ENCODE measurements around the gene PARD3.

Gene PARD3

DNA sequence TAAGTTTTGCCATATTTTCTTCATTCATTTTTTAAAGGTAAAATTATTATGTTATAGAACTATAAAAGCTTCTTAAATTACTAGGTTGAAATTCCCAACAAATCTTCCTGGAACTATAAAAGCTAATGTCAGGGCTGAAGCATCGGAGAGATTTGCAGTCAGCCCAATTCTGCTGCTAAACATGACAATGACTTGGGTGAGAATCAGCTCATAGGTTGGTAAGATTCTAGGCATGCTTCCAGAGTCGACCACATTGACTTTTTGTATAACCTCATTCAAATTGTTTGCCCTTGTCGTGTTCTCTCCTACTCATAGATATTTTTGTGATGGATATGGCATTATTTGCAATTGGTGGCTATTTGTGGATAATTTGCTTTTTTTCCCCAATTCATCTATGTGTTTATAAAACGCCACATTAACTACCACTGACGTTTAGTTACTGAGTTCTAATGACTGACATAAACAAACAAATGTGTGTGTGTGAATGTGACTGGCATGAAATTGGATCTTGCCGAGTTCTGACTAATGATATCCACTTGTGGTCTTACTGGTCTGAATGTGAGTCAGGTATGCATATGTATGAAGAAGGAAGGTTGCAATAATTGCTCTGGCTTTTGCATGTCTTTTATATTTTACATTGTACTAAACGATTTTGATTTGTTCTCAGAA is 579.8 kb downstream of the PARD3 start:
- DNase-seq = no peak

DNA sequence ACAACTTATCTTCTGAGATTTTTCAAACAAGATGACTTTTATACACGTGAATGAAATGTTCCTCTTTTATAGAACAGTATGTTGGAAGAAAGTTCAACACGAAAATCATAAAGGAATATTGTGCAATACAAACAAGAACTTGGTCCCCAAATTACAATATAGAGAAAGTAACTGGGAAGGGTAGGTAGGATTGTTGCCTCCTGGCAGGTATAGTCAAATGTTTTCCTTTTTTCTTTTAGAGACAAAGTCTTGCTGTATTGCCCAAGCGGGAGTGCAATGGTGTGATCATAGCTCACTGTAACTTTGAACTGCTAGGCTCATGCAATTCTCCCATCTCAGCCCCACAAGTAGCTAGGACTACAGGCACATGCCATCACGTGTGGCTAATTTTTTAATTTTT is 582.6 kb downstream of the PARD3 start:
- DNase-seq = no peak

DNA sequence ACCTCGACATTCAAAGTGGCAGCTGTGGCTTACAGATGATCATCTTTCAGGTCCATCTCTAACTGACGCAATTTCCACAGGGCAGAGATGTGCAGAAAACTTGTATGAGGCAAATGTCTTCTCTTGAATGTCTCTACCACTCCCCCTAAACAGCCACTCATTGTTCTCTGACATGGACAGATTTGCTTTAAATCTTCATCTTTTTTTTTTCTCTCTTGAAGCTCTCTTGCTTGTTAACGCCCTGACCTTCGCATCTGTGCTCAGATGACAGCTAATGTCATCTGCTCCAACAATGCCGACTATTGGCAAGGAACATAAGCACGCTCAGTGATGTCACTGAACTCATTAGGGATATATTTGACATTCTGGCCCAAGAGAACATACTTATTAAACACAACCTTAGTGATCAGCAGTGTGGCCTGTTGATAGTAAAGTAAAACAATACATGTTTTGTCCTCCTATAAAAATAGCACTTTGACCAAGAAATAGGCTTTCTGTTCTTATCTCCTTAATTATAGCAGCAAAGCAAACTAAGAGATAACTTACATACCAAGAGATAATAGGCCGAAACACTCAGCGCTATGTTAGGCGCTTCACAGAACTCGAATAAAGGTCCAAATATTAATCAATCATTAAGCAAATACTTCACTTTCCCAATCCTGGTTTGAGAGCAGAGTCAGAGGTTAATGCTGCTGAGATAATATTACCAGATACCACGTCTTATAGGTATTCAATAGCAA is 583.5 kb downstream of the PARD3 start:
- DNase-seq = no peak

DNA sequence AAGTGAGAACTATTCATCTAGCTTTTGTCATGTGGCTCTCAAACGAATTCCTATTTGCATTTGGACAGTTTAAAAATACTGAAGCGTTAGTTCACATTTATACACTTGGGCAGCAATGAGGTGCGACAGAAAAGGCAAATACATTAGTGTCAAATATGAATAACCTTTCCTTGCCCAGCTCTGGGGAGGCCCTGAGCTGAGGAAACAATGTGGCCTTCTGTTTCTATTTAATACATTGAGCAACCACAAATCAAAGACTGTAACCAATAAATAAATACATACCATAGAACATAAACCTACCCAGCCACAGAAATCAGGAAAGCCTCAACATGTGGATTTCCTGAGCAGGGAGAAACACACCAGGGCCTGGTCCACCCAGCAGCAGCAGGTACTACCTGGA is 585.2 kb downstream of the PARD3 start:
- no peak for DNase-seq

DNA sequence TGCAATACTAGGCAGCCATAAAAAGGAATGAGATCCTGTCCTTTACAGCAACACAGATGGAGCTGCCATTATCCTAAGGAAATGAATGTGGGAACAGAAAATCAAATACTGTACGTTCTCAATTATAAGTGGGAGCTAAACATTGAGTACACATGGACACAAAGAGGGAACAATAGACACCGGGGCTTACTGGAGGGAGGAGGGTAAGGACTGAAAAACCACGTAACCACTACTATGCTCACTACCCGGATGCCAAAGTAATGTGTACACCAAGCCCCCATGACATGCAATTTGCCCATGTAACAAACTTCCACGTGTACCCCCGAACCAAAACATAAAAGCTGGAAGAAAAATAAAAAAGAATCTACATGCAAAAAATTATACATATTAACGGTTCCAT is 587.0 kb downstream of the PARD3 start:
- no peak for DNase-seq

DNA sequence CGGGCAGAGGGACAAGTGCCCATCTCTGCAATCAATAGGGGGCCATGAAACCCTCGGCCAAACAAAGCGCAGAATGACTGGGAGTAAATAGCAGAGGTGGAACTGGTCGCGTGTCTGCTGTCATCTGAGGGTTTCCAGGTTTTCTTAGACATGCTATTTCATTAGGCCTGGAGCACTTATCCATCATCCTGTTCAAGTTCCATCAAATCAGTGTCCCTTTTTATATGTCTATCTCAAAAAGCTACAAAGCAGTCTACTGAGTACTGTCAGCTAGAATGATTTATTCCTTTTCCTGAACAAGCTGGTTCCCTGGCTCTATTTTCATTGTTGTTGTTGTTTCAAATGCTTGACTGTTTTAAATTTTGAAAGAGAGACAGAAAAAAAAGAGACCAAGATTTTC is 590.5 kb downstream of the PARD3 start:
- no peak for DNase-seq

DNA sequence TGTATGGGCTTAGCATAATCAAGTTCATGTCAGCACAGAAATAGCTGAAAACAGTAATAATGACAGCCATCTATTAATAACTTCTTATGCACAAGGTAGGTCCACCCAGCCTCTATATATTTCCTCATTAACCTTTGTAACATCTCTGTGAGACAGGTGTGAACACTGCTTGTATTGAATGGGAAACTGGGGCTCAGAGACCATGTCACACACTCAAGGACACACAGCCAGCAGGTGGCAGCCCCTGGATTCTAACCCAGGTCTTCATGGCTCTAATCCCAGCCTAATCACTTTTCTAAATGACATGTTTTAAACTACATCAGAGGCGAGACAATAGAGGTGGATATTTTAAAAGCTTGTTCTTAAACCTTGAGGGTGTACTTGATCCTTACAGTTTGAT is 591.4 kb downstream of the PARD3 start:
- DNase-seq = no peak

DNA sequence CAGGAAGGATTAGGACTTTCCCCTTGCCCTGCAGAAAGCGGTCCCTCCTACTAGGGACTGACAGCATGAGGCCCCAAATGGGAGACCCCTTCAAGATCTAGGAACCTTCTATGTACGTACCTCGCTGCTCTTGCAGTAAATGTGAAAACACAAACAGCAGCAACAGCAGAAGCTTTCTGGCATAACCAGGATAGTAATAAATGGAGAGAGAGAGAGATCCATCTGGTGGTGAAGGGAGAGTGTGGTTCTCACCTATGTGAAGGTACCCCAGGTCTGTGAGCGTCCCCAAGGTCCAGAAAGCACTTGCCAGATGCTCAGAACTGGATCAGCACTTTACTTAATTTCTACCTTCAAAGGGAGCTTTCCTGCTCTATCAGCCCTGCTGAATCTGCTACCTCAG is 592.7 kb downstream of the PARD3 start:
- no peak for DNase-seq

DNA sequence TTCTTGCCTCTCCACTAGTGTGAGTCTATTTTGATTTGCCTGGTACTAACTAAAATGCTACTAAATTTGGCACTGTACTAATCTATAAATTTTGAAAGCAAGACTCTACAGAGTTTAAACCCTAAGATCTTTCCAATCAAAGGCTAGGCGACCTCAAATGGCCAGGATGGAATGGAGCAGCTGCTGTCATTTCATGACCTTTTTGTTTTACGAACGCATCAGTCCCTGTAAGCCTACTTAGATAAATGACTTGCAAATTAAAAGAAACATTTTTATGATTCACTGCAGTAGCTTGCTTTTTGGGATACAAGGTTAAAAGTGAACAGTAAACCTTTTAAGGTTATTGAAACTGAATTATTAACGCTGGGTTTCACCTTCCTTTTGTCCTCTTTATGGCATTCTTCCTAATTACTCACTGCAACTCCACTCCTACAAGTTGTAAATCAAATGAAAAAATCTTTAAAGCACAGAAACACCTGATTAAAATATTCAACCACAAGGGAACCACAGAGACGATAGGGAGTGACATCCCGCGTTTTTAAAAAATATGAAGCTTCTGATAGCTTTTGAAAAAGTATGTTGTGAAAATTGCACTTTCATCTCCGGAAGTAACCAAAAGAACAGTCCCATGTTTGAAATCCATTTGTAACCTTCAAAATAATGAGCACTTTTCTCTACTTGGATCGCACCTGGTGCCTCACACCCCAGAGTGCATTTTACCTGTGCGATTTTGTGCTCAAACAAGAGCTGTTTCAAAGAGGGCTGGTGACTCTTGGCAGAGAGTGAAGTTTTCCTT is 595.1 kb downstream of the PARD3 start:
- DNase-seq = no peak

DNA sequence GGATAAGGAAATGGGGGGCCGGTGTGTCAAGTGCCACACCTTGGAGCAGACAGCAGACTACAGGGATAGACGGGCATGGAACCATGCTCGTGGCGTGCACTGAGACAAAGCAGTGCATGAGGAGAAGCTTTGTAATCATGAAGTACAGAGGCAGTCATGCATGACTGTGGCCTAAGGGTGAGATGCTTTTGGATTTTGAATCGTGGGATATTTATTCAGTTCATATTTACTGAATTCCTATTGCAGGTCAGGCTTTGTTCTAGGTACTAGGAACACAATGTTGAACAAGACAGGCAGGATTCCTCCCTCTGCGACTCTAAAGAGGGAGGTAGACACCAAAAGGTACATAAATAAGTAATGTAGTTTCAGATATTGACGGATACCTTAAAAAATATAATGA is 597.6 kb downstream of the PARD3 start:
- DNase-seq = no peak

DNA sequence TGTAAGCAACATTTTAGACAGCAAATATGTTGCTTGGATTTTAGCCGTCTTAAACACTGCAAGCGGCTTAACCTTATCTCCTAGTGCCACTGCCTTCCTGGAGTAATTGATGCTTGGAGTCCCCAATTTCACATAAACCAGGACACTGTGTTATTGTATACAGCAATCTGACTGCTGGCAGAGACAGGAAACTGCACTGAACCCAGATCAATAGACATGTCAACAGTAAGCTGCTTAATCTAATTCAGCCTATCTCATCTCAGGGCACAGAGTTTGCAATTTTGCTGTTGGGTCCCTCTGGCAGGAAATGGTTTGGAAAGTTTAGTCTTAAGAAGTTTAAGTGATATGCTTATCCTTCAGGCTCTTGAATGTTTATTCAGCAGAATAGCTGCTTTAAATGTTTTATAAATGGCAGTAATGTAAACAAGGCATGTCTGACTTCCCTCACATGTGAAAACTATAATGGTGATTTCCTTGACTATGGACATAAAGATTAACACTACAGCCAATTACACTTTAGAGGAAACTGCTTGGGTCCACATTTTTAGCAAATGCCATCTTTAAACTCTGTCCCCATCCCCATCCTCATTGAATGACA is 598.6 kb downstream of the PARD3 start:
- no peak for DNase-seq

DNA sequence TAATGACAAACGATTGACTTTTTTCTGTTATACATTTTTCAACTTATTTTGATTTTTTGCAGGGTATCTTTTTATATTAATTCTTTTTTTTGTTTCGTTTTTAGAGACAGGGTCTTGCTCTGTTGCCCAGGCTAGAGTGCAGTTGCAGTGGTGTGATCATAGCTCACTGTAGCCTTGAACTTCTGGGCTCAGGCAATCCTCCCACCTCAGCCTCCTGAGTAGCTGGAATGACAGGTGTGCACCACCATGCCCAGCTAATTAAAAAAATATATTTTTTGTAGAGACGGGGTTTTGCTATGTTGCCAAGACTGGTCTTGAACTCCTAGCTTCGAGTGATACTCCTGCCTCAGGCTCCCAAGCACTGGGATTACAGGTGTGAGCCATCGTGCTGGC is 601.3 kb downstream of the PARD3 start:
- no peak for DNase-seq

DNA sequence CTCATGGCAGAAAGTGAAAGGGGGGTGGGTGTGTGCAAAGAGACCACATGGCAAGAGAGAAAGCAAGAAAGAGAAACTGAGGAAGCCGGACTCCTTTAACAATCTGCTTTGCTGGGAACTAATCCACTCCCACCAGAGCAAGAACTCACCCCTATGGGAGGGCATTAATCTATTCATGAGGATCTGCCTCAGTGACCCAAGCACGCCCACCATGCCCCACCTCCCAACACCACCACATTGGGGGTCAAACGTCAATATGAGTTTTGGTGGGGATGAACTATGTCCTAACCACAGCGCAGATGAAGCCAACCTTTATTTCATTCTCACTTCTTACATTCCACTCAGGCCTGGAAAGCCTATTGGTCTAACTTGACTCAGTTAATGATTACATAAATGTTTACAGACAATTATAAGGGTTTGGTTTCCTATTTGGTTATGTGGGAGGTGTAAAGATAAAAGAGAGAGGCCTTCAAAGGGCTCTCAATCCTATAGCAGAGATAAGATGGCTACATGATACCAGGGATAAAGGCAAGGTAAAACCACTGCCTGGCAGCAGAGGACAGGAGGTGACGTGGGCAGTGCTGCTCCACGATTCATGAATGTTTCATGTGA is 601.8 kb downstream of the PARD3 start:
- DNase-seq = no peak

DNA sequence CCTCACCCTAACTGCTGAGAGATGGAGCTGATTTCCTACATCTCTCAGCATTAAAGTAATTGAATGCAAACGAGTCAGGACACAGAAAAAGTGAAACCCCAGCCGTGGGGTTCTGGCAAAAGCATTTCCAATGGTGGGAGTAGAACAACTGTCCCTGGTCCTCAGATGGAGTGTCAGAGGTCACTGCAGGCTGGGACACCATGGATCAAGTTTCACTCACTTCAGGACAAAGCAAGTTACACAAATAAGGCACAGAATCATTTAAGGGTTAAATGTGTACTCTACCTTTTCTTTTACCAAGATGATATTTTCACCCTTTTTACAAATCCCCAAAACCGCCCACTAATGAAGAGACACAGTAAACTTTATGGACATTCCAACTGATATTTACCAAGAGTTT is 607.8 kb downstream of the PARD3 start:
- no peak for DNase-seq

DNA sequence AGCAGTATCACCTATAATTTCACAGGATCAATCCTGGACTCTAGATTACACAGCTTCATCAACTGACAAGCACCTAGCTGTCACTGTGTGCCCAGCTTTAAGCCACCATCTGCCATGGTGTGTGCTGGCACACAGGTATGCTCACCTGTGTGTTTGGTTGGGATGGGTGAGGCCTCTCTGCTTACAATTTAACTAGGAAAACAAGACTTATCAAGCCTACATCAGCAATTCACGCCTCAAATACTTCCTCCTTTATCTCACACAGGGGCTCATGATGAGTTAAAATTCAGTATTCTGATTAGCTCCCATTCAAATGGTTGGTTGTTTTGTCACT is 608.2 kb downstream of the PARD3 start:
- no peak for DNase-seq

DNA sequence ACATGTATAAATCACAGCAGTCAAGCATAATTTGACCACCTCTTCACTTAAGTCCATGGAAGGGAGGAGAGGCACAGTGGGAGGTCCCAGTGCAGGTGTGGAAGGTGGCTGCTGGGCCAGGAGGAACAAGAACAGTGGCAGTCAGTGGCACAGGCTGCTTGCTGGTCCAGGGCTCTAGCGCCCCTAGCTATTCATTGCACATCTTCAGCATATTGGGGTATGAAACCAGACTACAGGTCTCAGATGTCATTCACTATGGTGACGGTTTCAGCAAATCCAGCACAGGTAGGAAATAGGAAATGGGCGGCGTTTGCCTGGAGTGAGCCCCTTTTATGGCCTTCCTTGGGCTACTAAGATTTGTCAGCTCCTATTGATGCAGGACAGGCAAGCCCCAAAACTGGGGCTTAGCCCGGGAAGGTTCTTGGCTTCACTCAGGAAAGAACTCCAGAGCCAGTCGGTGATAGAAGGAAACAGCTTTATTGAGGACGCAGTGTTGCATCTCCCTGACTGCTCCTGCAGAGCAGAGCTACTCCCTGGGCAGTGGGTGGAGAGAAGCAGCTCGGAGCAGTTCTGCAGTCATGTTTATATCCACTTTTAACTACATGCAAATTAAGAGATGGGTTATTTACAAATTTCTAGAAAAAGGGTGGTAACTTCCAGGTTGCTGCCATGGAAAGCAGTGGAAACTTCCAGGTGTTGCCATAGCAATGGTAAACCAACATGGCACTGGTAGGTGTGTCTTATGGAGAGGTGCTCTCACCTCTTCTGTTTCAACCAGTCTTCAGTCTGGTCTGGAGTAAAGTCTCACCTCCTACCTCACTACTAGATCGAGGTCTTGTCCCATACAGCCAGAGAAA is 608.8 kb downstream of the PARD3 start:
- no peak for DNase-seq

DNA sequence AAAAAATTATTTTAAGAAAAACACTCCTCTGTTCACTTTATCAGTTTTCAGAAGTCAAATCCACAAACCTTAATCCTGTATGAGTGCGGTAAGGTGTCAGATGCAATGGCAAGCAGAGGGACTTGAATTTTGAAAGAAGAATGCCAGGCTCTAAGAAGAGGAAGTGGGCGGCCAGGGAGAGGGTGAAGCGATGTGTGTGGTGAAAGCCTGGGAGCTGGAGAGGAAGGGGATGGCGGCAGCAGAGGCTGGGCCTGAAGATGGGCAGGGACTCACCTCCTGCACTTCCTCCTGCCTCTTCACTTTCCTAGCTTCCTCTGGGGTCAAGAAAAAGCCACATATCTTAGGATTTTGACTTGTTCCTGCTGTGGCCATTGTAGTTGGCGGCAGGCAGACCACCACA is 609.6 kb downstream of the PARD3 start:
- DNase-seq = no peak

DNA sequence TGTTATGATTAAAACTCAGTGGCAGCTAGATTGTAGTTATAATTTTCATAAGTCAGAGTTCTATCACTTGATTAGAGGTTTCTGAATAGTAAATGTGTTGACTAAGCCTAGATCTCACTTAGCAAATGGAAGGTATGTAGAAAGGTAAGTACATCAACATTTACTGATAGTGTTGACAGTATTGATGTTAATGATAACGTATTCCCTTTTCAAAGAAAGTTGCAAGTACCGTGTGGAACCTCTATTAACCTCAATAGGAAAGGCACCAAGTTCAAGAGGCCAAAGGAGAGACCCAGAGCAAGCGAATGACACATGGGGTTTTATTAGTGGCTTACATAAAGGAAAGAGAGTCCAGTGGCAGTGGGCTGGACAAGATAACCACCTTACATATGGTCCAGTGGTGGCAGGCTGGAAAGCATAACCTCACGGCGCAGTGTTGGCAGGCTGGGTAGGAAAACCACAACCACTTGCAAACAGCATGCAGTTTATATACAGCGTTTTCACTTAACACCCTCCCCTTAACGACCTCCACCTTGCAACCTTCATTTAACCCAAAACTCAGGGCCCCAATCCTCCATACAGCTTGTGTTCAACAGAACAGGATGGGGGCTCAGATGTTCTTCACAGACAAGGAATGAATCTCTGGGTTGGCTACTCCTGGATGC is 611.0 kb downstream of the PARD3 start:
- no peak for DNase-seq

DNA sequence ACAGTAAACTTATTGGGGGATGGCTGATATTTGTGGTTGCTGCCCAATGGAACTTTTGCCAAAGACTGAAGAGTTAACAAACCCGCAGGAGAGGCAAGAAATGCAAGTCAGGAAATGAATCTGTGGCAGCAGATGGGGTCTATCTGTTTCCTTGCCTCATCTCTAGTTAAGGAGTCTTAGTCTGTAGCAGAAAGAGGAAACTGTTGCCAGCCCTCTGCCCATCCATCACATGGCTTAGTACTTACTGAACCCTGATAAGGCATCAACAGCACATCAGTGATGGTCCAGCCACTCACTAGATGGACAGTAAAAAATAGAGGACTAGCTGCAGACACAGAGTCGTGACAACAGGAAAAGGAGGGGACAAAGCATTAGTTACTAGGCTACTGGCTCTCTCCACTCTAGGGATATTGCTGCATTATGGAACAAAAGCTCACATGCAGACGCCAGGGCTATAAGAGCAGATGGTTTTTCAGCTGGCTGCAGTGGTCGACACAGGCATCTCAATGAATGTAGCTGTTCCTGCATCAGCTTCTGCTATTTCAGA is 614.7 kb downstream of the PARD3 start:
- DNase-seq = no peak

DNA sequence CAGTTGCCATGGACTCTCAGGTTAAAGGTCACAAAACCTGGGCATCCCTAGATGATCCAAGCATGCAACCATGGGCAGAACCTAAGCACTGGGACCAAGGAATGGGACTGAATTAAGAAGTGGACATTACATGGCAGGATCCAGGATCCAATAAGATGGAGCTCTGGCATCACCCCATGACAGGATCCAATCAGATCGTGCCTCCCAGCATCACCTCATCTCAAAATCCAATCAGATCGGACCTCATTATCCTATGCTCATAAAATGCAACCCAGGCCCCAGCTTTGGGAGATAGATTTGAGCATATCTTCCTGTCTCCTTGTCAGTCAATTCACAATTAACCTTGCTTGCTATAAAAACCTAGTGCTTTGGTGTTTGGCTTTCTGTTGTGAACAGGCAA is 616.1 kb downstream of the PARD3 start:
- DNase-seq = no peak

DNA sequence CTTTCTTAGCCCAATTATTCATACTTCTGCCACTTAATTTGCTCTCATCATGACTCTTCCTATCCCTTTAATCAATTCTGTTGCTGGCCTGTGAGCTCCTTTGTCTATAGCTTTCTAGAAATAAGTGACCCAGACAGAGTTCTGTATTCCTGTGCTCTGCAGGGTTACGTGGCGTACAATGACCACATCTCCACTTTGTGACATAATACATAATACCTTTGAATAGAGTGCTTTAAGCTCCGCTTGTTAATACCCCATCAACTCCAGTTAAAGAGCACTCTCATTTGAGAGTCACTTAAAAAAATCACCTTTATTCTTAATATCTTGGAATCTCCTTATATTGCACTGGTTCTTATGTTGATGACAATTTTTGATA is 619.0 kb downstream of the PARD3 start:
- no peak for DNase-seq

Data from activated CD4-positive, alpha-beta T cell treated with anti-CD3 and anti-CD28 coated beads for 1 hour (primary cell).